HG03103 (cell line): ENCODE data around the gene PRMT1.
"Not testable (repeated sequence)": the region's sequence is repeated elsewhere in the genome, so short reads cannot be mapped to it uniquely, and the experiment has no call there.

Experiments
- ATAC-seq: cut with Tn5 transposase; IDR thresholded peaks from one replicate; pipeline ENCODE4 v1.9.1; 2021; ENCODE audit warnings: low read depth; ENCODE audit not compliant: unreplicated experiment

Gene PRMT1

DNA sequence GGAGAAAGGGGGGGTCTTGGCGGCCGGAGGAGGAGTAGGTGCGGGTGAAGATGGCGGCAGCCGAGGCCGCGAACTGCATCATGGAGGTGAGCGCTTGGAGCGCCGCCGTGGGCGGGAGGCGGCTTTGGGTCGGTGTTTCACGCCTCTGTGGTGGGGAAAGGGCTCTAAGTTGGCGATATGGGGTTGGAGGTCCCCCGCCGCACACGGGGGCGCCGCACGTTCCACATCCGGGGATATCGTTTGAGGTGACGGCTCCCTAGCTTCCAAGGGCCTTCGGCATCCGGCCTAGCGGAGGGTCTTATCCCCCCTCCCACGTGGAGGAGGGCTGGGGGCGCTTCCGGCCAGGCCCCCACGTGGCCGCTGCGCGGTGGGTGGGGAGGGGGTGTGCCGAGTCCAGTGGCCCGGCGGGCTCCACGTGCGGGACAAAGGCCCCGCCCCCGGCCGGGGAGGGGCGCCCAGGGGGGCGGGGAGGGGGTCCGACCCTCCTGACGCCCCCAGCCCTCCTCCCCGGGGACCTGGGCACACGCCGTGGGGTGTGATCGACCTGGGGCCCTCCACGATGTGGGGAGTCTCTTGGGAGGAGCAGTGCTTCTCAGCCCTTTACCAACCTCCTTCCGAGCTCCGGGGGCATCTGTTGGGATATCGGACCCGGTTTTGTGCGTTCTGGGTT, at the start of gene PRMT1:
Gene PRMT1, plus strand, starts transcription at position 41 of the 670 bp plus-strand sequence. Its CDS starts 10 bp downstream, at position 51.
- no peak for ATAC-seq

DNA sequence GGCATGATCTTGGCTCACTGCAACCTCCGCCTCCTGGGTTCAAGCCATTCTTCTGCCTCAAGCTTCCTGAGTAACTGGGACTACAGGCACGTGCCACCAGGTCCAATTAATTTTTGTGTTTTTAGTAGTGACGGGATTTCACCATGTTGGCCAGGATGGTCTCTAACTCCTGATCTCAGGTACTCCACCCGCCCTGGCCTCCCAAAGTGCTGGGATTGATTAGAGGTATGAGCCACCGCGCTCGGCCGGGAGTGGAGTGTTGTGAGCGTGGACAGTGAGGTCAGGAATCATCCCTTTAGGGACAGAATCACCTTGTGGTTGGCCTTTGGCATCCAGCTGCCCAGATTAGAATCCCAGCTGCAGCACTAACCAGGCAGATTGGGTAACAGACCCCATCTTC, 47.4 kb upstream of the PRMT1 start:
- no peak for ATAC-seq

DNA sequence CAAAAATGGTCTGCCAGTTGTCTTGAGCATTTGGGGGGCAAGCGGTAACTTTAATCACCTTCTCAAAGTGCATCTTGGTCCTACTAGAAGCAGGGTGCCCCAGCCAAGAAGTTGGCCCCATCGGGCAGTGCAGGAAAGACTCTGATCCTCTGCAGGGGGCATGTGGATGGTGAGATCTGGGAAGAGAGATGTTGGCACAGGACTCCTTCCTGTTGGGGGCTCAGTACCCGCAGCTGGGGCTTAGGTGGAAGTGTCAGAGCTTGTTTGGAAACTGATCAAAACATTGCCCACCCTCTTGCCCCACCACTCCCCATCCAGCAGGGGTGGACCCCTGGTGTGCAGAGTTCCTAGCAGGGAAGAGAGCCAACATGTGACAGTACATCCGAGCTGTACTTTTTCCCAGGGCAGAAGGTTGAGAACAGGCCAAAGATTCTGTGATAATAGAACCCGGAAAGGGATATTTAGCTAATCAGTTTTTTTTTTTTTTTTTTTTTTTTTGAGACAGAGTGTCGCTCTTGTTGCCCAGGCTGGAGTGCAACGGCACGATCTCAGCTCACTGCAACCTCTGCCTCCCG, 46.0 kb upstream of the PRMT1 start:
- no peak for ATAC-seq

DNA sequence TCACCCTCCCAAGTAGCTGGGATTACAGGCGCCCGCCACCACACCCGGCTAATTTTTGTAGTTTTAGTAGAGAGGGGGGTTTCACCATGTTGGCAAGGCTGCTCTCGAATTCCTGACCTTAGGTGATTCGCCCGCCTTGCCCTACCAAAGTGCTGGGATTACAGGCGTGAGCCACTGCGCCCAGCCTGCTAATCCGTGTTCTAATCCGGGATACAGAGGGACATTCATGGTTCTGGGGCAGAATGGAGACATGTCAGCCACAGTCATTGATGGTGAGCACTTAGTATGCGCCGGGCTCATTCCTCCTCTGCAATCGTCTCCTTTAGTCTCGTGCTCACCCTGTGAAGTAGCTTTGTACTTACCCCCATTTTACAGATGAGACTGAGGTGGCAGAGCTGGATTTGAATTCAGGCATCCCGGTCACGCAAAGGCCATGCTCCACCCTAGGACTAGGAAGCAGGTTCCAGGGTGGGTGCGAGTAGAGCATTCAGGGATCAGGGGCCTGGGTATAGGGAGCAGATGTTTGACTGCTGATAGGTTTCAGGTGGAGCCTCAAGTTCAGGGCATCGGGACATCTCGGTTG, 45.4 kb upstream of the PRMT1 start:
- no peak for ATAC-seq

DNA sequence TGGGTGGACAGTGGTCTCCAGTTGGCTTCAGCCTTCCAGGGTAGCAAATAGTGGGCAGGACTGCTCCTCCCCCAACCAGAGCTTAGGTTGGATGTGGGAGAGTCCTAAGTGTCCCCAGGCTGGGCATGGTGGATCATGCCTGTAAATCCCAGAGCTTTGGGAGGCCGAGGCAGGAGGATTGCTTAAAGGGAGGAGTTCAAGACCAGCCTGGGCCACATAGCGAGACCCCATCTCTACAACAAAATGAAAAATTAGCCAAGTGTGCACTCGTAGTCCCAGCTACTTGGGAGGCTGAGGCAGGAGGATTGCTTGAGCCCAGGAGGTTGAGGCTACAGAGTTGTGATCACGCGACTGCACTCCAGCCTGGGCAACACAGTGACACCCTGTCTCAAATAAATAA, 44.5 kb upstream of the PRMT1 start:
- ATAC-seq, result no peak

DNA sequence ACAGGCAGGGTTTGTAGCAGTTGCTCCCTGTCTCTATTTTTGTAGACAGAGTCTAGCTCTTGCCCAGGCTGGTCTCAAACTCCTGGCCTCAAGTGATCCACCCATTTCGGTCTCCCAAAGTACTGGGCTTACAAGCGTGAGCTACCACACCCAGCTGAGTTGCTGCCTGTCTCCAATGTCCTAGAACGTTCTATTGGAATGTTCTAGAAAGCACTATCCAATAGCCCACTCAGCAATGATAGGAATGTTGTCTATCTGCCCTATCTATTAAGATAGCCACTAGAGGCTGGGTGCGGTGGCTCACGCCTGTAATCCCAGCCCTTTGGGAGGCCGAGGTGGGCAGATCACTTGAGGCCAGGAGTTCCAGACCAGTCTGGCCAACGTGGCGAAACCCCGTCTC, 43.8 kb upstream of the PRMT1 start:
- not testable (repeated sequence) for ATAC-seq

DNA sequence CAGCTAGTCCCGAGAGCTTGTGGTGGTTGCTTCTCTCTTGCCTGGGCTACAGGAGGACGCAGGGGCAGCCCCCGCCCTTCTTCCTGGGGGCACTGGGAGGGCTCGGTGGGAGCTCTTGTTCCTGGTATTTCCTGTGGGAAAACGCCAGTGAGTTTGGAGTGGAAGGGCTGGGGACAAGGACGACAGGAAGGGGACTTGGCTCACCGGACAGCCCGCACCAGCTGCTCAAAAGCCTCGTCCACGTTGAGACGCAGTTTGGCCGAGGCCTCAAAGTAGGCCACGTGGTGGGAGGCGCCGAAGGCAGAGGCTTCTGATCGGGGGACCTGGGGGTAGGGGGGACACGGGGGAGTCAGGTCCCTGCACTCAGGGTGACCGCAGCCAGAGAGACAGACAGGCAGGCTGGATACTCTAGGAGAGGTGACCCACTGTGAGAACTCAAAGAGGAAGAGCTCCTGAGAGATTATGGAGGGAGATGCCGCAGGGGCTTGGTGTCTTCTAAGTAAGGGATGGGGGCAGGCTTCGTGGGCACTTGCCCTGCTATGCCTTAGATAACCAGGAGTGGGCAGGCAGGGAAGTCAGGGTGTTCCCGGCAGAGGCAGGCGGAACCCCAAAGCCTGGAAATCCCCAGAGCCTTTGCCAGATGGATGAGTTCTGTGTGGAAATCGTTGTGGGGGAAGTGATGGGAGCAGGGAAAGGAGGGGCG, 41.4 kb upstream of the PRMT1 start:
- no peak for ATAC-seq

DNA sequence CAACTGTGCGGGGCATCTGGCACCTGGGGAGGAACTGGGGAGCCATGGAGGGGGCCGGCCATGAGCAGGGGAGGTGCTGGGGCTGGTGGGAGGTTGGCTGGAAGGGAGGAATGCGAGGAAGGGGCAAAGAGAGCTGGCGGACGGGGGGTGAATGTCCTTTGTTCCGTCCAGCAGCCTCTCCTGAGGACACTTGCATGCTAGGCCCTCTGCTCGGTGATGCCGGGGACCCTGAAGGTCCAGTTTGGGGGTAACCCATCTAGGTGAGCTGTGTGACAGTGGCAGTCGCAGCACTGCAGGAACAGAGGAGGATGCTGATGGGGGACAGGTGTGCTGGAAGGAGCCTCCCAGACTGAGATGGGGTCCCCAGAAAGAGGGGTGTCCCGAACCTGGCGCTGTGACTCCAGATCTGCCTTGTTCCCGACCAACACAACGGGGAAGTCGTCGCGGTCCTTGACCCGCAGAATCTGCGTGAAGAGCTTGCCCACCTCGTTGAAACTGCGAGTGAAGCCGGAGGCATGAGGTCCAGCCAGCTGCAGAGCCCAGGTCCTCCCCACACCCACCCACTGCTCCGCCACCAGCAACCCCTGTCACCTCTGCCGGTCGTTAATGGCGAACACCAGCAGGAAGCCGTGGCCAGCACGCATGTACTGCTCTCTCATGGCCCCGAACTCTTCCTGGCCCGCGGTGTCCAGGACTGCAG, 40.7 kb upstream of the PRMT1 start:
- no peak for ATAC-seq

DNA sequence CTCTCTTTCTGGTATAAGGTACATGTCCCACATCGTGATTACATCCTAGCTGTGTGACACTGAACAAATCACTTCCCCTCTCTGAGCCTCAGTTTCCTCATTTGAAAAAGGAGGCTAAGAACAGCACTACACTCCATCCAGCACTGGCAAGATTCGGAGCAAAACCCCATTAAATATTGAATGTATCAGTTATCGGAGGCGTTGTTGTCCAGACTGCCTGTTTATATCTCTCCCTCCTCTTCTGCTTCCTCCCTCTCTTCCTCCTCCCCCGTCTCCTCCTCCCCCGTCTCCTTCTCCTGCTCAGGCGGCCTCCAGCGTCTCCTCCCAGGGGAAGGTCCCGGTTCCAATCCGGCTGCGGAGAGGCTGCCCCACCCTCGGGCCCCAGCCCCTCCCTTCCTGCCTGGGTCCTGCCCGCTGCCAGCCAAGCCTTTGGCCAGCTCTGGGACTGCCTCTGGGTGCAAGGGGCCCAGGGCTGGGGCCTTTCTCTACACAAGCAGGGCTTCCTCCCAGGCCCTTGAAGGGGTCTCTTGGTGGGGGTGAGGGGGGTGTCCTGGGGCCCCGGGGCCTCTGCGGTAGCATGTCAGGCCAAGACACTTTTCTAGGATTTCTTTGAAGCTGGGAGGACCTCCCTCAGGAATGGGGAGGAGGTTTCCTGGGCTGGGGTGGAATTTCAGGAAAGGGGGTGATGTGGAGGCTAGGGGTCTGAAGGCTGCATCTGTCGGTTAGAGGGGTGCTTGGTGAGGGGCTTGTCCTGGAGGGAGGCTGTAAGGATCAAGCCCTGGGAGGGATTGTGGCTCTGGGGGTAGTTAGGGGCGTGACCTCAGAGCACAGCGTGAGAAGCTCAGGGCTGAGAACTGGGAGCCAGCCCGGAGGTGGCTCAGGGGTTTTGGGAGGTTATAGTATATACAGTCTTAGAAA, 39.0 kb upstream of the PRMT1 start:
- no peak for ATAC-seq

DNA sequence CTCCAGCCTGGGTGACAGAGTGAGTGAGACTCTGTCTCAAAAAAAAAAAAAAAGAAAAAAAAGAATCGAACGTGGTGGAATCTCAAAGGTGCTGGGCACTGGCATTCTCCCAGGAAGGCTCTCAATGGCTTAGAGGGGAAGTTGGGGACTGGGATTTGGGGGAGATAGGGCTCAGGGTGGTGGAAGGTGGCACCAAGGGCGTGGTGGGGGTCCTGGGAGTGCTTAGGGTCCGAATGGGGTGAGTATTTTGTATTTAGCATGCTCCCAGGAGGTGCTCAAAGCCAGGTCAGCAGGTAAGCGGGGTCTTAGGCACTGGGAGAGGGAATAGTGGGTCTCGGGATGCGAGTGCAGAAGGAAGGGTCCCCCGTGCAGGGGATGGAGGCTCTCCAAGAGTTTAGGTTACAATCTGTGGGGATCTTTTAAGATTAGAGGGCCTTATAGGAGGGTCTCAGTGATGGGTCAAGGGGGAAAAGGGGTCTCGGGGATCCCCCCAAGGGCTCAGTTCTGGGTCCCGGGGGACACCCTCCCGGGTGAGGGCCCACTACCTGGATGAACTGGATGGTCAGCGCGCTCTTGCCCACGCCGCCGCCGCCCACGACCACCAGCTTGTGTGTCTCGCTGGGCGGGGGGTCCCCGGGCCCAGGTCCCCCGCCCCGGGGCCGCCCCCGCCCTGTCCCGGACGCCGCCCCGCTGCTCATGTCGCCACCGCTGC, 37.5 kb upstream of the PRMT1 start:
- ATAC-seq, result no peak

DNA sequence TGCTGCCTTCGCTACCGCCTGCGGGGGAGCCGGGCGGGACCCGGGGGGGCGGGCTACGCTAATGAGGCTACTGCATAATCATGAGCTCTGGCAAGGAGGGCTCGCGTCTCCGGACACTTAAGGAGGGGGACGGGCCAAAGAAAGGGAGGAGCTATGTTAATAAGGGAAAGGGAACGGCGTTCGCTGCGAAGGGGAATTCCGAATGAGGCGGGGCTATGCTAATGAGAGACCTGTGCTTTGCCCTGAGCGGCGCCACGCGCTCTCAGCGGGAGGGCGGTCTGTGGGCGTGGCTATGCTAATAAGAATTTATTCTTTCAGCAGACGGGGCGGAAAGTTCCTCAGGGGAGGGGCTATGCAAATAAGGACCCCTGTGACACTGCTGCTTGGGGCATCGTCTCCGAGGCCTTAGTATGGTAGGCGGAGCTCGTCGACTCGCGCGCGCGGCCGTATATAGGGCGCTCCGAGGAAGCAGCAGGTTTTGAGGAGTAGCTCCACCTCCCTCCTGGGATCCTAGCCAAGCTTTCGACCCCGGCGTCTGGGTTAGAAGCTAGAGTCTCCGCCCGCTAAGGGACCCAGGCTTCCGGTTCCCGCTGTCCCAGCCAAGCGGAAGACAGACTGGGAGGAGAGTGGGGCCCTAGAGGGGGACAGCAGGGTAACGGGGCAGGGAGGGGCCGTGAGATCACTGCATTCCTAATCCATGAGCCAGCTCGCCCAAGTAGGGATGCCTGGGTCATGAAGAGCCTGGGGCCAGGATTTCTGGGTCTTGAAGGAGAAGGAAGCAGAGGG, 36.8 kb upstream of the PRMT1 start, which contains the start of gene RRAS:
Gene RRAS, minus strand, starts transcription at position 31 of the 786 bp plus-strand sequence. CDS start 45 bp downstream, outside the sequence.
- ATAC-seq, result peak; percentile 49

DNA sequence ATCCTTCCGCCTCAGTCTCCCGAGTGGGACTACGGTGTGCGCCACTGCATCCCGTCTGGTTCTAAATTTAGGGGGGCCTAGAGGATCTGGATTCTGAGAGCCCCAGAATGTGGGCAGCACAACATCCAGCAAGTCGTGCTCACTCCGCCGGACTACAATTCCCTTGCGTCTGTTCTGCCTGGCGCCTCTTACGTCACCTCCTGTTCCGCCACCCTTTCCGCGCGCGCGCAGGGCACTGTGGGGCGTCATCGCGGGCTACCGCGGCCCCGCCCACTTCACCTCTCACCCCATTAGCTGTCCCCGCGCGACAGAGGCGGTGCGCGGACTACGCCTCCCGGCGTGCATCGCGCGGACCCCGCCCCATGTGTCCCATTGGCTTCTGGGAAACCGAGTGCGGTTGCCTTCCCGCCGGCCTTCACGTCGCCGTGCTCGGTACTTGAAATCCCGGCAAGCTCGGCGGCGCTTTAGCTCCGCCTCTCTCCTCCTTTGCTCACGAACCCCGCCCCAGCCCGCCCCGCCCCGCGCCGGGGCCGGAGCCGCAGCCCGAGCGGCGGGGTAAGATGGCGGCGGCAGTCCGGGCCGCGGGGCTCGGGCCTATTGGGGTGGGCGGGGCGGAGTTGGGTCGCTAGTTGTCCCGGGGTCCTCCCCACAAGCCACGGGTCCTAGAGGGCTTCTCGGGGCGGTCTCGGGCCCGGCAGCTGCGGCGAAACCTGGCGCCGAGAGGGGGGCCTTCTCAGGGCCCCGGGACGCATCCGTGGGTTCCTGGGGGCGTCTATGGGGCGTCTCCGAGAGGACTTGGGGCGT, 35.2 kb upstream of the PRMT1 start, which contains the start of gene SCAF1:
Gene SCAF1, plus strand, starts transcription at position 522 of the 804 bp plus-strand sequence. CDS start 2,818 bp downstream, outside the sequence.
- peak; percentile 53 for ATAC-seq

DNA sequence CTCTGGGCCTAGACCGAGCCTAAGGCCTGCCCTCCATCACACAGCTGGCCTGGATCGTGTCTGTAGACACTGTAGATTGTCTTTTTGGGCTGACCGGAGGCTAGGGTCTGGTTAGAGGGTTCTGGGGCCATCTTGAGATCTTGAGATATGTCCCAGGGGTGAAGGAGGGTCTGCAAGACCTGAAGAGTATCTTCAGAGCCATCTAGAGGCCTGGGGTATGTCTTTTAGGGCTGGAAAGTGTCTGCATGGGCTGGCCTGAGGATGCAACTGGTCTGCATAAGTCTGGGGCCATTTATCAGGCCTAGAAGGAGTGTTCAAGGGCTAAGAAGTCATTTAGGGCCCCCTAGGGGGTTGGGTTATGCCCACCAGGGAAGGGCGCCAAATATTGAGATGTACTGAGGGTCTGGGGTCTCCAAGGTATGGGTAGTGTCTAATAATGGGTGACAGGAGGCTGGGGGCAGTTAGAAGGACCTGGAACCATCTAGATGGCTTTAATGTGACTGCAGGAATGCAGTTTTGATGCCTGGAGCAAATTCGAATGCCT, 34.5 kb upstream of the PRMT1 start:
- ATAC-seq, result no peak

DNA sequence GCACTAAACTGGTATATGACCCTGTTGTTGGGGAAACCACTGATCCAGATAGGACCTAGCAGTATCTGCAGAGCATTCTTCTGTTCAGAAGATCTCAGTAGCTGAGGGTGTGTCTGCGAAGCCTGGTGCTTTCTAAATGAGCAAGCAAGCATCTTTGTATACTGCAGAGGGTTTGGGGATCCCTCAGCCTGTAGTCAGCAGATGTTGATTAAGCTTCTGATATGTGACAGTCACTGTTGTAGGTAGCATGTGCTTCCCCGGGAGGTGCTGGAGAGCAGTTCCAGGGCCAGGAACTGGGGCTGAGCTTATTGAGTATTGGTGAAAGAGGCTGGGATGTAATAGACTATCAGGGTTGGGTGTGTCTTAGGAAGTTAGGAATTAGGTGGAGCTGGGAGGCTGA, 33.6 kb upstream of the PRMT1 start:
- no peak for ATAC-seq

DNA sequence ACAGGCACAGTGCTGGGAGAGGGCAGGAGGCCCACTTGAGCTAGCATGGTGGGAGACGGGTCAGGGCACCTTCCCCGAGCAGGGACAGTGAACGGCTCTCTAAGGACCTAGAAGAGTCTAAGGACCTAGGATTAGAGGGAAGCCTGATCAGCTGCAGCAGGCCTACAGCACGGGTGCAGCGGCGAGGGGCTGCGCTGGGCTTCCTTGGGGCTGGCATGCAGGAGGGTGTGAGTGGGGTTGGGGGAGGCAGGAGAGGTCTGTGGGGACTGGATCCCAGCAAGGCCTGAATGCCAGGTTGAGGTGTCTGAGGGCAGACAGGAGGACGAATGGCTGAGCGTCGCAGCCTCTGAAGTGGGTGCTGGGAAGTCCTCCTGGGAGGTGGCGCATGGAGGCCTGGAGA, 31.5 kb upstream of the PRMT1 start:
- no peak for ATAC-seq

DNA sequence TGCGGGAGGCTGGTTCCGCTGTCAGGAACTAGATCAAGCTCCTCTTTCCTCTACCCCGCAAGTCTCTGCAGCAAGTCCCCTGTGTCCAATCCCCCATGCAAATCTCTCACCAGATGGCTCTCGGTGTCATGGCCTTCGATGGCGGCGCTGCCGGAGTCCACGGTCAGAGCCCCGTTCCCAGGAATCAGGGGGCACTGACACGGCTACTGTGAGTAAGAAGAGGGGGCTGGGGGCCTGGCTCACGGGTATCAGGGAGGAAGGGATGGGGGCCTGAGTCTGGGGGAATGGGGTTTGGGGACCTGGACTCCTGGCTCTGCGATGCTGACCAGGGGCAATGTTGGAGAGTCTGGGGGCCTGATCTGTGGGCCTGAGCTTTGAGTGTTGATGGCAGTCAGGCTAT, 31.1 kb upstream of the PRMT1 start:
- no peak for ATAC-seq

DNA sequence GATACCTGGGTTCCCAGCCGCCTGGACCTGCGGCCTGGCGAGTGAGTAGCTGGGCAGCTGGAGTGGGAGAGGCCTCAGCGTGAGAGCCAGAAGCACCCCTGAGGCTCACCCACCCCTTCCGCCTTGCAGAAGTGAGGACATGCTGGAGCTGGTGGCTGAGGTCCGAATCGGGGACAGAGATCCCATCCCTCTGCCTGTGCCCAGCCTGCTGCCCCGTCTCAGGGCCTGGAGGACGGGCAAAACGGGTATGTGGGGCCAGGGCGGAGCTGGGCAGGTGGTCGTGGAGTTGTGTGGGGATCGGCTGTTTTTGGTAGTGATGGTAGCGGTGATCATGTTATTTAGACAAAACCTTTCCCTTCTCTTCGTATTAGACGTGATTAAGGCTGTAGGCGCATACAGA, 30.5 kb upstream of the PRMT1 start:
- no peak for ATAC-seq
